Cardiac fibroblast (primary cell): ENCODE data around the gene PAX2.

ENCODE experiments used
- DNase-seq, 2 donors: peaks; one replicate each; pipeline versions ENCODE4 v3.0.0 to v3.0.0-alpha.2; 2010; ENCODE audit warnings: low read depth in 2 of 2
- H3K4me3 ChIP-seq, 2 donors: replicated peaks in 1 of 2; 1 replicate in 1 of 2; 2 replicates in 1 of 2; pipeline ENCODE4 v1.5.1; 2011; ENCODE audit warnings: low read depth in 2 of 2, low read length in 2 of 2, mild to moderate bottlenecking in 2 of 2, moderate library complexity in 1 of 2
- CTCF ChIP-seq: IDR thresholded peaks from one replicate; pipeline ENCODE4 v1.5.1; 2011; ENCODE audit warnings: low read depth, mild to moderate bottlenecking, low read length, inconsistent platforms

The PAX2 gene

GRCh38 chr10:100791369-100792058, 46.1 kb downstream of the PAX2 start:
- TF ChIP-seq CTCF: no peak
- no peak overlapping the region for H3K4me3 ChIP-seq
- DNase-seq: peak in 1 of 2 donors; percentile 3

- H3K4me3 ChIP-seq: no peak overlapping the region
- no peak for DNase-seq
- TF ChIP-seq CTCF: no peak
These were observed 47.2 kb downstream of the PAX2 start for GRCh38 chr10:100792574-100792973.

- no peak for DNase-seq
- TF ChIP-seq CTCF: no peak
These were observed 47.7 kb downstream of the PAX2 start for GRCh38 chr10:100793055-100793454.

GRCh38 chr10:100799881-100800280, 54.5 kb downstream of the PAX2 start:
- DNase-seq: no peak
- H3K4me3 ChIP-seq: no peak overlapping the region
- no peak for TF ChIP-seq CTCF

More at GRCh38 chr10:100793055-100793454, 47.7 kb downstream of the PAX2 start:
- H3K4me3 ChIP-seq: no peak overlapping the region

- TF ChIP-seq CTCF: no peak
- no peak for DNase-seq
- H3K4me3 ChIP-seq: no peak overlapping the region
These were observed 55.5 kb downstream of the PAX2 start for GRCh38 chr10:100800931-100801330.

- DNase-seq: no peak
- H3K4me3 ChIP-seq: no peak overlapping the region
- TF ChIP-seq CTCF: no peak
These were observed 56.8 kb downstream of the PAX2 start for GRCh38 chr10:100802196-100802595.

- TF ChIP-seq CTCF: no peak
- DNase-seq: no peak
- H3K4me3 ChIP-seq: no peak overlapping the region
These were observed 57.2 kb downstream of the PAX2 start for GRCh38 chr10:100802607-100803006.
